Osteoblast (primary cell): ENCODE data around the gene MIER1. TPM values are rescaled to one million over a fixed set of nuclear protein-coding genes. Genes with fewer than 3 reads are reported as not detected.
"Not testable (repeated sequence)": the region's sequence is repeated elsewhere in the genome, so short reads cannot be mapped to it uniquely, and the experiment has no call there.

Experiments used
- DNase-seq: peaks from one replicate; pipeline ENCODE4 v3.0.0; 2011; ENCODE audit warnings: low spot score, mixed read lengths; ENCODE audit not compliant: insufficient read length; ENCODE audit errors: missing footprints
- H2AFZ ChIP-seq: 2 replicates; pipeline ENCODE4 v1.6.0; 2011; ENCODE audit warnings: mild to moderate bottlenecking, low read length
- H3K27ac ChIP-seq: 2 replicates; pipeline ENCODE4 v1.5.1; 2011; ENCODE audit warnings: mild to moderate bottlenecking, low read depth, low read length, moderate library complexity
- H3K27me3 ChIP-seq: 2 replicates; pipeline ENCODE4 v1.6.0; 2012; ENCODE audit warnings: mild to moderate bottlenecking, control low read depth, inconsistent platforms, low read length, moderate library complexity; ENCODE audit not compliant: insufficient read depth
- H3K36me3 ChIP-seq: 2 replicates; pipeline ENCODE4 v1.5.1; 2011; ENCODE audit warnings: mild to moderate bottlenecking, low read length, control low read depth, moderate library complexity; ENCODE audit not compliant: insufficient read depth
- H3K4me1 ChIP-seq: 2 replicates; pipeline ENCODE4 v1.5.1; 2011; ENCODE audit warnings: mild to moderate bottlenecking, low read length, control low read depth, moderate library complexity; ENCODE audit not compliant: insufficient read depth
- H3K4me2 ChIP-seq: 2 replicates; pipeline ENCODE4 v1.6.0; 2011; ENCODE audit warnings: mild to moderate bottlenecking, low read length; ENCODE audit not compliant: insufficient read depth
- H3K4me3 ChIP-seq: fragments of 200-600 bp; sonication (generic); 3 replicates; pipeline ENCODE4 v1.5.1; 2012; ENCODE audit warnings: mild to moderate bottlenecking, low read length, inconsistent platforms; ENCODE audit not compliant: insufficient read depth
- H3K79me2 ChIP-seq: 2 replicates; pipeline ENCODE4 v1.6.0; 2012; ENCODE audit warnings: mild to moderate bottlenecking, low read length, control low read depth, inconsistent platforms; ENCODE audit not compliant: insufficient read depth
- H3K9me3 ChIP-seq: 2 replicates; pipeline ENCODE4 v1.5.1; 2011; ENCODE audit warnings: low read depth, low read length, control low read depth
- H4K20me1 ChIP-seq: 2 replicates; pipeline ENCODE4 v1.6.0; 2012; ENCODE audit warnings: mild to moderate bottlenecking, low read length, control low read depth; ENCODE audit not compliant: insufficient read depth
- CTCF ChIP-seq: IDR thresholded peaks from 2 replicates; pipeline ENCODE4 v1.5.1; 2011; ENCODE audit warnings: mild to moderate bottlenecking, low read depth, low read length, moderate library complexity; ENCODE audit errors: extremely low read depth
- total RNA-seq: library from RNA; depleted of rRNA; stranded (reverse); fragments of >200 nt; gene quantifications from 2 replicates; pipeline ENCODE4 v1.2.3, GENCODE V29; 2012

Gene MIER1
- total RNA-seq, 1 donor = 53.2 TPM

- peaks cover 83% of the 10 kb centered on the region for H3K79me2 ChIP-seq
- H3K27ac ChIP-seq = peak overlapping the region; percentile 66
- no peaks in the 10 kb centered on the region for H3K27me3 ChIP-seq
- H3K4me1 ChIP-seq = peaks cover 8% of the 10 kb centered on the region
- H3K9me3 ChIP-seq = no peaks in the 10 kb centered on the region
- peak; percentile 8 for DNase-seq
- no peak for TF ChIP-seq CTCF
- no peak overlapping the region for H2AFZ ChIP-seq
- peaks cover 63% of the 10 kb centered on the region for H3K36me3 ChIP-seq
- no peak overlapping the region for H3K4me3 ChIP-seq
- H3K4me2 ChIP-seq = peak overlapping the region; percentile 1
- H4K20me1 ChIP-seq = peaks cover 5% of the 10 kb centered on the region
These were observed 26.7 kb downstream of the MIER1 start for GRCh38 chr1:66951513-66951912.

- peaks cover 5% of the 10 kb centered on the region for H4K20me1 ChIP-seq
- TF ChIP-seq CTCF = no peak
- no peaks in the 10 kb centered on the region for H3K27me3 ChIP-seq
- peaks cover 76% of the 10 kb centered on the region for H3K79me2 ChIP-seq
- H3K27ac ChIP-seq = peak overlapping the region; percentile 30
- H3K4me2 ChIP-seq = no peak overlapping the region
- no peaks in the 10 kb centered on the region for H3K9me3 ChIP-seq
- H2AFZ ChIP-seq = no peak overlapping the region
- H3K4me3 ChIP-seq = no peak overlapping the region
- DNase-seq = no peak
- H3K4me1 ChIP-seq = peaks cover 5% of the 10 kb centered on the region
- peaks cover 60% of the 10 kb centered on the region for H3K36me3 ChIP-seq
These were observed 29.4 kb downstream of the MIER1 start for GRCh38 chr1:66954208-66954607.

- Histone ChIP-seq H3K36me3 (peaks cover 77% of the 10 kb centered on the region), H4K20me1 (peaks cover 3% of the 10 kb centered on the region), H3K9me3 (no peaks in the 10 kb centered on the region), H3K4me3 (no peak overlapping the region), H3K4me2 (no peak overlapping the region), H3K27ac (no peak overlapping the region), H3K79me2 (peaks cover 66% of the 10 kb centered on the region), H3K4me1 (no peaks in the 10 kb centered on the region), H3K27me3 (no peaks in the 10 kb centered on the region), H2AFZ (no peak overlapping the region)
- no peak for TF ChIP-seq CTCF
- no peak for DNase-seq
These were observed 33.1 kb downstream of the MIER1 start for GRCh38 chr1:66957938-66958337.

- not testable (repeated sequence) for H4K20me1 ChIP-seq, H3K4me1 ChIP-seq, DNase-seq, H2AFZ ChIP-seq, H3K27ac ChIP-seq, H3K9me3 ChIP-seq, H3K27me3 ChIP-seq, H3K4me2 ChIP-seq, H3K4me3 ChIP-seq
- peaks cover 45% of the 10 kb centered on the region for H3K79me2 ChIP-seq
- H3K36me3 ChIP-seq = peaks cover 58% of the 10 kb centered on the region
These were observed 41.5 kb downstream of the MIER1 start for GRCh38 chr1:66966188-66966873.
